Superior temporal gyrus (tissue), 1 donor: ENCODE results near the gene DLX3.

Experiments
- DNase-seq: peaks from one replicate; pipeline ENCODE4 v3.0.0-alpha.2; 2016; ENCODE audit errors: extremely low spot score

Gene DLX3

DNA sequence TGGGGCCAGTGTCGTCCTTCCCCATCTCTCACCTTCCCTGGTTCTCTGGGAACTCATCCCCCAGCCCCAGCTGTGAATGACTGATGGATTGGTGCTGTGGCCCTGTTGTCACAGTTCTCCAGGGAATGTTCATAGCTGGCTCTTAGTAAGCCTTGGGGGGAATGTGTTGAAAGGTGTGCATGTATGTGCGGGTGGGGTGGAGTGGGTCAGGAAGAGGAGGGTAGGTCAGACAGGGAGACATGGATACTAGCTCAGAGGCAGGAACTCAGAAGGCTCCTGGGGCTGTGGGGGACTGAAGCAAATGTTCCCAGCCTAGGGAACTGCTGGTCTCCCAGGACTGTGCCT is 21.8 kb downstream of the DLX3 start:
- no peak for DNase-seq

DNA sequence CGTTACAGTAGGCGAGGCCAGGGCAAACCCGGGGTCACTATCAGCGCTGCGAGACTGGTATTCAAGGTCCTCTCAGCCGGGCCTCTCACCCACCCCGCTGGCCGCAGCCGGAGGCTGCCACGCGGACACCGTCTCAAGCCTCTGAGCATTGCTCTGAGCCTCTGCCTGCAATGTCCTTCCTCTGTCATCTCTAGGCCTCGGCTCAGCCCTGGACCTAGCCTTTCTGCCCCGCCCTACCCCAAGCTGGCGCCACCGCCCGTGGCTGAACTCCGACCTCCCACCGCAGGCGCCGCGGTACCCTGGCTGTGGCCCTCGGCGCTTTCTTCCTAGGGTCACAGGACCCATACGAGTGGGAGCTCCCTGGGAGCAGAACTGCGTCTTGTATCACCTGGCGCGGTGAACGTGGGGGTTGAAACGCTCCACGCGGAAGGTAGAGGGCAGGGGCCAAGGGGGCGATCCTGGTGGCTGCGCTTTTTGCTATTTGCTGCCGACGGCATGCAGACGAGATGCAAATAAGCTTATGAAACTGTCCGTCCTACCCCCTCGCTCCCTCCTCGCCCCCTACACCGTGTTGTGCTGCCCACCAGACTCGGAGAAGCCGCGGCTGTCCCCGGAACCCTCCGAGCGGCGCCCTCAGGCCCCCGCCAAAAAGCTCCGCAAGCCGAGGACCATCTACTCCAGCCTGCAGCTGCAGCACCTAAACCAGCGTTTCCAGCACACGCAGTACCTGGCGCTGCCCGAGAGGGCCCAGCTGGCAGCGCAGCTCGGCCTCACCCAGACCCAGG is 22.3 kb downstream of the DLX3 start:
- no peak for DNase-seq

GRCh38 chr17:49971848-49972485 is 23.1 kb downstream of the DLX3 start:
- no peak for DNase-seq

DNA sequence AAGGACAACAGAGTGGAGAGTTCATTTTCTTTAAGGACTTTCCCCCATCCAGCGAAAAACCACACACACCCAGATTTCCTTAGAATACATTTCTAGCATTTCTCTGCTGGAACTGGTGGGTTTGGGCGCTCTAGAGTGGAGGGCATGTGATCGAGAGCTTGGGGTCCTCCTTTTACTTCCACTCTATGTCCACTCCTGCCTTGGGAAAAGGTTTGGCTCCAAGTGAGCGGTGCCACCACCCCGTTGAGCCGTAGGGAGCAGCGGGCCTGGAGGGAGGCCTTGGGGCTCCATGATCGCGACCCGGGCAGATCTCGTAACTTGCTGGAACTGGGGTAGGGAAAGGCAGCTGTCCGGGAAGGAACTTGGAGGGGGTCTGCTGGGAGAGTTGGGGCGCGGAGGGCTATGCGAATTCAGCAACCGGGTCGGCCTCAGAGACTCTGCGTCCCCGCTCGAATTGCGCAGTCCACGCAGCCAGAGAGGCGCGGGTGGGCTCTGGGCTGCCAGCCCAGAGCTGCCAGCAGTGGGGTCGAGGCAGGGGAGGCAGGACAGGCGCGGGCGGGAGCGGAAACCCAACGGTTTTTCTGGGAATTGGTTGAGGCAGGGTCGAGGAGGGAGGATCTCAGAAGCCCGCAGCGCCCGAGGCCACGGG is 23.7 kb downstream of the DLX3 start:
- no peak for DNase-seq

DNA sequence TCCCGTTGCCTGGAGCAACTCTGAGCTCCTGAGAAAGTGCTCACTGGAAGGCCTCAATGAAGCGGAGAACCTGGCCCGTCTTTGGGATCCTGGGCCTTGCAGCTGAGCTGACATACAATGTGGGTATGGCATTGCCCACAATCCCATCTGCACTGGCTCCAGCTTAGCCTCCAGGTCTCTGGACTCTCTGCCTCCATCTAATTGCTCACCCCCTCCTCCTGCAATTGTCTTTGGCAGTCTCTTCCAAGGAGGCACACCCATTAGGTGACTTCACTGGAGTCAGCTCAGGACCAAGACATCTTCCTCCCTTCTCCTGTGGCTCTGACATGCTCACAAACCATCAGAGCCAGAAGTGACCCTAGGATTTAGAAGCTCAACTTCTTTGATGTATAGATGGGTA is 24.5 kb downstream of the DLX3 start:
- no peak for DNase-seq

DNA sequence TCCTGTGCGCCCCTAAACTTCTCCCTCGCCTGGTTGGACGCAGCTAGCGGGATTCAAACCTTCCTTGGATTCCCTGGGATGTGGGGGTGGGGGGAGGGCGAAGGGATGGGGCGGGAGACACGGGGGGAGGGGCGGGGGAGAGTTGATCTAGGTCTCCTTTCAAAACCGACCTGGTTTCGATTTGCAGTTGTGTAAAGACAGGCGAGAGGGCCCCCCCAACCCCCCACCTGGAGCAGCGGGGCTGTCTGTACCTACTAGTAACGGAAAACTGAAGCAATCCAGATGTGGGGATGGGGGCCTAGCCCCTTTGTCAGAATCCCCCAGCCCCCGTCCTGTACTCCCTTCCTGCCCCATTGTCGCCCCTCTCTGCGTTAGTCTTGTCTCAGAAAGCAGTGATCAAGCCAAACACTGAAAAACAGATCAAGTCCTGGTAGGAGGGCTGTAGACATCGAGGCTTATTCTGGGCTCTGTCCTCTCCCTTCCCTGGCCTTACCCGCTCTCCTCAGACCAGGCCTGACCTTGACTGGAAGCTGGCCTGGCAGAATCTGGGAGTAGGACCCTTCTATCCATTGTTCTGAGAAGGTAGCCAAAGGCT is 25.1 kb downstream of the DLX3 start:
- no peak for DNase-seq

- DNase-seq = no peak
Observed at GRCh38 chr17:49969134-49969759, 25.8 kb downstream of the DLX3 start, which contains the start of gene DLX4. TSS of gene DLX4 (plus strand) at chr17:49969190. CDS start at chr17:49969469, 279 bp downstream.

GRCh38 chr17:49968405-49969133 is 26.5 kb downstream of the DLX3 start:
- DNase-seq = no peak

GRCh38 chr17:49967621-49968404 is 27.2 kb downstream of the DLX3 start:
- no peak for DNase-seq

DNA sequence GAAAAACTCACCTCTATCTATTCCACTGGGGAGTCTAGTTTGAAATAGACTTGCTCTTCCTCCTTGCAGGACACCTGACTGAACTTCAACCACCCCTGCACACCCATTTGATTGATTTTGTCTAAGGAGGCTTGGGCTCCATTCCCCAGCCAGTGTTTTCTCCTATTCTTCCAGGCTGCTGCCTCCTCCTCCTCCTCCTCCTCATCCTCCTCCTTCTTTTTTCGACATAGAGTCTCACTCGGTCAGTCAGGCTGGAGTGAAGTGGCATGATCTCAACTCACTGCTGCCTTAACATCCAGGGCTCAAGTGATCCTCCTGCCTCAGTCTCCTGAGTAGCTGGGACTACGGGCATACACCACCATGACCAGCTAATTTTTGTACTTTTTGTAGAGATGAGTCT is 27.8 kb downstream of the DLX3 start:
- no peak for DNase-seq

- DNase-seq = no peak
Observed at GRCh38 chr17:49966767-49967166, 28.3 kb downstream of the DLX3 start.

GRCh38 chr17:49965524-49965909 is 29.5 kb downstream of the DLX3 start:
- DNase-seq = no peak

GRCh38 chr17:49964769-49965523 is 30.1 kb downstream of the DLX3 start:
- DNase-seq = no peak

DNA sequence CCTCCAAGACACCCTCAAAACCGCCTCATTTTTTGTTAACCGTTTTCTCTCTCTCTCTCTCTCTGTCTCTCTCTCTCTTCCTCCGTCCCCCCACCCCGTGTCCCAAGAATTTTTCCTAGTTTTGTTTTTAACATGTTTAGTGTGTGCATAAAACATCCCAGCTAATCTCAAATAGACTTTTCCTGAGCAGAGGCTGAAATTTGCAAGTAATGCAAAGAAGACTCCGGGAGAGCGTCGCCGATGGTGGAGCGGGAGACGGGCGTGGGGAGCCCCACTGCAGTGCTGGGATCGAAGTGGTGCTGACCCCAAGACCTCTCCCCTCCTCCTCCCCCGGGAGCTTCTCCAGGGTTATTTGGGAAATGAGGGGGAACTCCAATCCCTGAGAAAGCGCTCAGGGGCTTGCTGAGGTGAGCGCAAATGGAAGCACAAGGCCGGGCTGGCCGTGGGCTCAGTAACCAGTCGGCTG is 30.7 kb downstream of the DLX3 start:
- DNase-seq = no peak

DNA sequence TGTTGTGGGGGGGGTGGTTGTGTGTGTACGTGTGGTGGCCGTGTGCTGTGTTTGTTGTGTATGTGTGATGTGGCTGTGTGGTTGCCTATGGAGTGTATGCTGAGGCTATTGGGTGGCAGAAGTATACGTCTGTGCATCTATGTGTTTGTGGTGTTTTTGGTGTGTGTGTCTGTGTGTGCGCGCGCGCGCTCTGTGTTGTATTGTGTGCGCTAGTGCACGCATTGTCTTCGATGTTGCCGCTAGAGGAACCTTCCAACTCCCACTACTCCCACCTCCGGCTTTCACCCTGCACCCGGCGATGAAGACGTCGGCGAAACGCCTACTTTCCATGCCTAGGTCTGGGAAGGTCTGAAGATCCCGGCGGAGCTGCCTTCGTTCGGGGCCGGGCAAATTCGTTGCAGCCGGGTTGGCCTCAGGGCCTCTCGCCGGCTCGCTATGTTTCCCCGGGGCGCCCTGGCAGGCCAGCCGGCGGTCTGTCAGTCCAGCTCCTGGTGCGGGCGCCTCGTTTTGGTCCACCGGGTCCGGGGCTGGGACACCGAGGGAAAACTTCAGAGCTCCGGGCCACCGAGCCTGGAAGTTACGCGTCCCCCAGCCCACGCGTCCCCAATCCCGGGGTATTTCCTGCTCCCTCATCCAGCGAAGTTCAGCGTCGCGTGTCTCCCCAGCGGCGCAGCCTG is 31.3 kb downstream of the DLX3 start:
- DNase-seq = no peak

DNA sequence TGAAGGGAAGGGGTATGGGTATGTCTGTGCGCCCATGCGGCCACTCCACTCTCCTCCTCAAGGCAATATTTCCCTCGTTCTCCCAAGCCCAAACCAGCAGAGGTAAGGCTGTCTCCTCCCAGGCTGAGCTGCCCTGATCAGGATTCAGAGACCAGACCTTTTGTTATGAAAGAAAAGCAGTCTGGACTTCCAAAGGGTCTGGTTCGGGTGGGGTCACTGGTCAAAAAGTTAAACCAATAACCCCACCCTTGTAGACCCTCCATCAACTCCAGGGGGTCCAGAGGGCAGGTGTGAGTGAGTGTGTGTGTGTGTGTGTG is 31.8 kb downstream of the DLX3 start:
- DNase-seq = no peak

DNA sequence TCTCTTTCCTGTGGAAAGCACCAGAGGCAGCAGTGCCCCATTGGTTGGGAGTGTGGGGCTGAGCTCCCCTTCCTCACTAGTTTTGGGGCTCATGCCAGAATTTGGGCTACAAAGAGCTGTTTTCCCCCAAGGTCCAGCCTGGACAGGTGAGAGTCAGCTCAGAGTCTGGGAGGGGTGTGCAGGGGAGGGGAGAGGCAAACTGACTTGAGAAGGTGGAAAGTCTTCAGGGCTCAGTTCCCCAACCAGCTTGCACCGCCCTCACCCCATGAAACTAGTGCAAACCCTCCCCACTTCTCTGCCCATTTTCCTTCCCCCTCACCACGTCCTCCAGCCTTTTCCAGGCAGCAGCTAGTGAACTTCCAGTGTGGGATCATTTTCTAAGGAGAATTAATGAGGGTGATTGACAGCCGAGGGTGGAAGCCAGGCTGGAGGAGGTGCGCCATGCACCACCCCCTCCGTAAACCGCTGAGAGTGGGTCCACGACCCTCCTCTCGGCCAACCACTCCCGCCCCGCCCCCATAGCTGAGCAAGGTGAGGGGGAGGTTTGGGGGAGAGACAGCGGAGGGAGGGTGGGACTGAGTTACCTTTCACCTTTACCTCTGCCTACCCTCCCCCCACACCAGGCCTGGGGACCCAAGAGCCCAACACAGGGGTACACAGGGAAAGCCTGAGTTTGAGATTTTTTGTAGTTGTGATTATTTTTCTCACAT is 32.3 kb downstream of the DLX3 start:
- no peak for DNase-seq

- DNase-seq = no peak
Observed at GRCh38 chr17:49959183-49959935, 35.7 kb downstream of the DLX3 start.
